Gastrocnemius medialis (tissue), 4 donors: ENCODE measurements around the gene GFPT1. TPM values are rescaled to one million over a fixed set of nuclear protein-coding genes. Genes with fewer than 3 reads are reported as not detected.

Experiments
- ATAC-seq, 2 donors: fragments of 150-250 bp; one replicate each; pipeline ENCODE4 v1.9.1; 2016
- DNase-seq, 2 donors: peaks; one replicate each; pipeline ENCODE4 v3.0.0-alpha.2; 2019
- H3K27ac ChIP-seq, 4 donors: fragments of 200-600 bp; sonication (generic); 1 replicate in 1 of 4; 2 replicates in 3 of 4; pipeline ENCODE4 v1.5.1; 2016 to 2018; ENCODE audit warnings: mild to moderate bottlenecking in 2 of 4, moderate library complexity in 1 of 4
- H3K27me3 ChIP-seq, 3 donors: fragments of 200-600 bp; sonication (generic) in 2 of 3; 1 replicate in 1 of 3; 2 replicates in 2 of 3; pipeline versions ENCODE4 v1.5.1 to v1.6.0; 2016 to 2019; ENCODE audit warnings: mild to moderate bottlenecking in 1 of 3, moderate library complexity in 1 of 3
- H3K36me3 ChIP-seq, 2 donors: fragments of 200-600 bp; sonication (generic) in 1 of 2; one replicate each; pipeline ENCODE4 v1.5.1; 2017 to 2018
- H3K4me1 ChIP-seq, 2 donors: fragments of 200-600 bp; sonication (generic) in 1 of 2; one replicate each; pipeline ENCODE4 v1.5.1; 2016 to 2017; ENCODE audit warnings: mild to moderate bottlenecking in 2 of 2
- H3K4me3 ChIP-seq, 4 donors: fragments of 200-600 bp; sonication (generic) in 3 of 4; 1 replicate in 1 of 4; 2 replicates in 3 of 4; pipeline ENCODE4 v1.5.1; 2016 to 2019; ENCODE audit warnings: mild to moderate bottlenecking in 2 of 4
- H3K9me3 ChIP-seq, 3 donors: fragments of 200-600 bp; sonication (generic) in 2 of 3; 1 replicate in 1 of 3; 2 replicates in 2 of 3; pipeline ENCODE4 v1.5.1; 2016 to 2019
- POLR2A ChIP-seq, 2 donors: fragments of 450-650 bp; IDR thresholded peaks; one replicate each; pipeline ENCODE4 v1.6.1; 2017; ENCODE audit warnings: antibody characterized with exemption in 2 of 2, mild to moderate bottlenecking in 2 of 2, moderate library complexity in 2 of 2
- in situ Hi-C, 4 donors: fragments of 200-750 bp; cut with MboI; loops; one replicate each; pipeline versions ENCODE4 v1.15.0 to v1.8.0; 2017; ENCODE audit warnings: low sequenced_read_pairs in 4 of 4
- intact Hi-C: fragments of 100-400 bp; cut with DNase I; formaldehyde crosslinking; loops from one replicate; pipeline ENCODE4 v1.15.1; 2023; ENCODE audit warnings: low total_unique reads
- total RNA-seq, 4 donors: library from RNA; depleted of rRNA; stranded (reverse); fragments of >200 nt; gene quantifications; one replicate each; pipeline versions ENCODE4 v1.1.0 to v1.2.3, GENCODE V29; 2016
- TF ChIP-seq, protein P1 (sequence below), 5 experiments: fragments of 450-650 bp in 3 of 5; fragments of 200-600 bp in 2 of 5; sonication (generic) in 2 of 5; IDR thresholded peaks in 4 of 5; conservative IDR thresholded peaks in 1 of 5; 1 replicate in 4 of 5; 2 replicates in 1 of 5; pipeline ENCODE4 v1.5.1; 2016 to 2019; ENCODE audit warnings: antibody characterized with exemption in 5 of 5, mild to moderate bottlenecking in 3 of 5, moderate library complexity in 3 of 5

The GFPT1 gene
- total RNA-seq, 4 donors from 2014 or later, result 12.2 to 31.4 (median 14.8) TPM

DNA sequence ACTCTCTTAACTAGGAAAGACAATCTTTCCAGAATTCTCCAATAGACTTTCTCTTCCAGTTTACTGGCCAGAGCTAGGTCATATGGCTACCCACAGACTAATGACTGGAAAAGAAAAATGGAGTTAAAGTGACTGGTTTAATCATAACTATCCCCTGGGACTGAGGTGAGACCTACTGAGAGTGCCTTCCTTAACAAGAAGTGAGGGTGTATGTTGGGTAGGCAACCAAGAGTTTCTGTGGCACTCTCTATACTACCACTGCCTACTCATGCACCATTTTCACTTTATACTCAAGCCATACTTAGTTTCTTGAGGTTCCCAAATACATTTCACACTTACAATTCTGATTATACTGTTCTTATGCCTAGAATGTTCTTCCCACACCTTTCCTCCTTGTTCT is 6.9 kb upstream of the GFPT1 start:
- H3K4me3 ChIP-seq, result no peak overlapping the region
- no peak overlapping the region for H3K27ac ChIP-seq
- no peaks in the 10 kb centered on the region for H3K27me3 ChIP-seq
- ATAC-seq (no peak), DNase-seq (no peak)
- TF ChIP-seq, protein P1, sequence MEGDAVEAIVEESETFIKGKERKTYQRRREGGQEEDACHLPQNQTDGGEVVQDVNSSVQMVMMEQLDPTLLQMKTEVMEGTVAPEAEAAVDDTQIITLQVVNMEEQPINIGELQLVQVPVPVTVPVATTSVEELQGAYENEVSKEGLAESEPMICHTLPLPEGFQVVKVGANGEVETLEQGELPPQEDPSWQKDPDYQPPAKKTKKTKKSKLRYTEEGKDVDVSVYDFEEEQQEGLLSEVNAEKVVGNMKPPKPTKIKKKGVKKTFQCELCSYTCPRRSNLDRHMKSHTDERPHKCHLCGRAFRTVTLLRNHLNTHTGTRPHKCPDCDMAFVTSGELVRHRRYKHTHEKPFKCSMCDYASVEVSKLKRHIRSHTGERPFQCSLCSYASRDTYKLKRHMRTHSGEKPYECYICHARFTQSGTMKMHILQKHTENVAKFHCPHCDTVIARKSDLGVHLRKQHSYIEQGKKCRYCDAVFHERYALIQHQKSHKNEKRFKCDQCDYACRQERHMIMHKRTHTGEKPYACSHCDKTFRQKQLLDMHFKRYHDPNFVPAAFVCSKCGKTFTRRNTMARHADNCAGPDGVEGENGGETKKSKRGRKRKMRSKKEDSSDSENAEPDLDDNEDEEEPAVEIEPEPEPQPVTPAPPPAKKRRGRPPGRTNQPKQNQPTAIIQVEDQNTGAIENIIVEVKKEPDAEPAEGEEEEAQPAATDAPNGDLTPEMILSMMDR (IDR thresholded peaks at IDR 0.05 in 4 of 5, conservative IDR thresholded peaks at IDR 0.05 in 1 of 5), result no peak
- TF ChIP-seq POLR2A (IDR thresholded peaks at IDR 0.05), result no peak
- peaks cover 10 to 15% of the 10 kb centered on the region in 2 donors for H3K4me1 ChIP-seq
- H3K36me3 ChIP-seq, result peaks cover 0 to 13% of the 10 kb centered on the region in 2 donors
- intact Hi-C loops (no loop called here), in situ Hi-C loops (no loop called here)
- H3K9me3 ChIP-seq, result no peaks in the 10 kb centered on the region

DNA sequence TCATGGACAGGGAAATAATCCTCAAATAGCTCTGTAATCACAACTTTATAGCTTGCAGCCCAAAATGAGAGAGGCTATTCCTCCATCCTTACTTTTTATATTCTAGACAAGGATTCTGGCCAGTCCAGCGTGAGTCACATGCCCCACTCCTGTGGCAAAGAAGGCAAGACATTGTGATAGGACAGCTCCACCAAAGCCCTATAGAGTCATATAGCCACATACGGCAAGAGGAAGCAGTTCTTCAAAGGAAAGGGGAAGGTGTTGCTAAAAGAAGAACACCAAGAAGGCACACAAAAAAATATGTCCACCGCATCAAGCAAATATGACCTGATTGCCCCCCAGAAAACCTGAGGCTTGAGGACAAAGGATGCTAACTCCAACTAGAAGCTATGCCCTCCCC is 3.4 kb upstream of the GFPT1 start:
- TF ChIP-seq, protein P1 (IDR thresholded peaks at IDR 0.05 in 4 of 5, conservative IDR thresholded peaks at IDR 0.05 in 1 of 5), result no peak
- TF ChIP-seq POLR2A (IDR thresholded peaks at IDR 0.05), result no peak
- Histone ChIP-seq H3K4me3 (no peak overlapping the region), H3K36me3 (peaks cover 0 to 5% of the 10 kb centered on the region in 2 donors), H3K27me3 (no peaks in the 10 kb centered on the region), H3K4me1 (peaks cover 12 to 22% of the 10 kb centered on the region in 2 donors), H3K9me3 (no peaks in the 10 kb centered on the region), H3K27ac (no peak overlapping the region)
- intact Hi-C loops, result no loop called here
- DNase-seq, result no peak
- ATAC-seq, result no peak
- in situ Hi-C loops, result no loop called here

DNA sequence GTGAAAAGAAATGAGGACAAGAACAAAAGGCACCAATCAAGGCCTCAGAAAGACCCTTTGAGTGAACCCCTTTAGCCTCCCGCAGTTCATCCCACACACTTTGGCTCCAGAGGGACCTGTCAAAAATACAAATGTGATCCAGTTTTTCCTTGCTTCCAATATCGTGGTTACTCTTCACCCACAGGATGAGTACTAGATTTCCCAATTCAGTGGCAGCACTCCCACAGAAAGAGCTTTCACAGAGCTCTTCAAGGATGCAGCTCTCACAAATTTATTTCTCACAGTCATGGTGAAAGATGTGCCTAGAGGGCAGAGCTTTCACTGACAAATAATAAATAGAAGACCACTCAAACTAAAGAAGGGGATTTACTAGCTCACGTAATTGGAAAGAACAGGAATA is 3.0 kb upstream of the GFPT1 start:
- TF ChIP-seq, protein P1 (IDR thresholded peaks at IDR 0.05 in 4 of 5, conservative IDR thresholded peaks at IDR 0.05 in 1 of 5), result no peak
- TF ChIP-seq POLR2A (IDR thresholded peaks at IDR 0.05), result no peak
- Histone ChIP-seq H3K9me3 (no peaks in the 10 kb centered on the region), H3K4me1 (peaks cover 15 to 18% of the 10 kb centered on the region in 2 donors), H3K4me3 (no peak overlapping the region), H3K27ac (no peak overlapping the region), H3K36me3 (peaks cover 0 to 5% of the 10 kb centered on the region in 2 donors), H3K27me3 (no peaks in the 10 kb centered on the region)
- intact Hi-C loops, result no loop called here
- ATAC-seq (no peak), DNase-seq (no peak)
- in situ Hi-C loops, result no loop called here

DNA sequence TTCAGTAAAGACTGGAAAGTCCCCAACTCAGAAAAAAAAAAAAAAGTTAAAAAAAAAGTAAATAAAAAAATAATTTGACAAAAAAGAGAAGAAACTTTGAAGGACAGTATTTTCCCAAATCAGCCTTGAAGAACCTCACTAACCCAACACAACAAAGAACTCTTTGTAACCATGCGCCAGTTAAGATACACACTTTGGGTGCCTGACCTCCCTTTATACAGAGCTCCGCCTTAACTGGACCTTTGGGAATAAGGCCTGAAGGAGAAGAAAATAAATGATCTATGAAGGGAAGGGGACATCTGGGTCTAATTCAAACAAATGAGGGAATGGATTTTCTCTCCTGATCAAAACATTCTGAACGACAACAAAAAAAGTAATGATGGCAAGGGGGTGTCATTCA is 2.2 kb upstream of the GFPT1 start:
- in situ Hi-C loops (no loop called here), intact Hi-C loops (loop anchor here (5.0 to 10.0 kb wide), 2 partner anchors 253 to 1134 kb away; partner anchors contain the start of genes AAK1 and PPP3R1)
- H3K9me3 ChIP-seq, result no peaks in the 10 kb centered on the region
- no peak for DNase-seq
- no peaks in the 10 kb centered on the region for H3K36me3 ChIP-seq
- H3K4me3 ChIP-seq, result no peak overlapping the region
- H3K27ac ChIP-seq, result no peak overlapping the region
- no peak for ATAC-seq
- H3K4me1 ChIP-seq, result peaks cover 18 to 21% of the 10 kb centered on the region in 2 donors
- no peak for TF ChIP-seq POLR2A (IDR thresholded peaks at IDR 0.05)
- TF ChIP-seq, protein P1 (IDR thresholded peaks at IDR 0.05 in 4 of 5, conservative IDR thresholded peaks at IDR 0.05 in 1 of 5), result no peak
- H3K27me3 ChIP-seq, result no peaks in the 10 kb centered on the region
